GM21576 (cell line): Measurements from ENCODE around the gene SPTBN2.
A peak's percentile ranks its signal among the peaks of the same experiment; 100 is the strongest.
"Not testable (repeated sequence)": the region's sequence is repeated elsewhere in the genome, so short reads cannot be mapped to it uniquely, and the experiment has no call there.

Source experiments
- ATAC-seq: cut with Tn5 transposase; IDR thresholded peaks from one replicate; pipeline ENCODE4 v1.9.1; 2021; ENCODE audit warnings: mild to moderate bottlenecking, moderate library complexity; ENCODE audit not compliant: unreplicated experiment

The SPTBN2 gene

GRCh38 chr11:66646828-66647227, 82.2 kb downstream of the SPTBN2 start:
- ATAC-seq: no peak

- no peak for ATAC-seq
Measured at GRCh38 chr11:66643745-66644437, 85.1 kb downstream of the SPTBN2 start.

GRCh38 chr11:66641834-66642233, 87.2 kb downstream of the SPTBN2 start:
- no peak for ATAC-seq

DNA sequence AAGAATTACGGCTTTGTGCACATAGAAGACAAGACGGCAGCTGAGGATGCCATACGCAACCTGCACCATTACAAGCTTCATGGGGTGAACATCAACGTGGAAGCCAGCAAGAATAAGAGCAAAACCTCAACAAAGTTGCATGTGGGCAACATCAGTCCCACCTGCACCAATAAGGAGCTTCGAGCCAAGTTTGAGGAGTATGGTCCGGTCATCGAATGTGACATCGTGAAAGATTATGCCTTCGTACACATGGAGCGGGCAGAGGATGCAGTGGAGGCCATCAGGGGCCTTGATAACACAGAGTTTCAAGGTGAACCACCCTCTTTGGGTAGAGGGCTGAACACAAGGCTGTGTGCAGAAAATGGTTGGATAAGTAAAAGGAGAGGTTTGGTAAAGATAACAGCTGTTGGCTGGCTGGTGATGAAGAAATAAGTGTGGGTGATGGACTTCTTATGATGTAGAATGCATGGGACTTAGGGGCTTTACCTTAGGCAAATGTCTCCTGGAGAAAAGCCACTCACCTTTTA, 89.1 kb downstream of the SPTBN2 start:
- ATAC-seq: not testable (repeated sequence)

DNA sequence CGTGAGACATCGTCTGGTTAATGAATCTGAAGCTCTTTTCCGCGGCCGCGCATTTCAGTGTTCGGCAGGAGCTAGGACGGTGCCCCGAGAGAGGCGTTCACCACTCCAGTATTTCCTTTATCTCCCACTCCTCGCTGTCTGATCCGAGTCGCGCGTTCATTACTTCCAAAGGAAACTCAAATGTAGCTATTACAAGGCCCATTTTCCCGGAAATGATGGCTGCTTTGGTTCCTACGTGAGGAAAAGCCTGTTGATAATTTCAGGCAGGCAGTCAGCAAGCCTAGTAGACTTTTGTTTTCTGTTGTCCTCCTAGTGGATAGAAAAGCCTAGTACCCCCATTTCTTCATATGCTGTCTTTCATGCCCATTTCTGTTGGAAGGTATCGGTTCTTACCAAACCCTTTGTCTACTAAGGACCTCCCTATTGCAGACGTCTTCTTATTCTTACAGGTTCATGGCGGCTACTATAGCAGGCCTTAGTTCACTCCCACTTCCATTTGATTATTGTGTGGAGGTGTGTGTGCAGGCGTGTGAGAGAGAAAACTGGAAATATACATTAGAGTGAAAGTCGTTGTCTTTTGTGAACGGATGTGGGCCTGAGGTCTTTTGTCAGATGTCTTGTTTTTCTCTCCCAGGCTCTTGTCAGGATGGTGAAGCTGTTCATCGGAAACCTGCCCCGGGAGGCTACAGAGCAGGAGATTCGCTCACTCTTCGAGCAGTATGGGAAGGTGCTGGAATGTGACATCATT, 89.8 kb downstream of the SPTBN2 start:
- no peak for ATAC-seq

DNA sequence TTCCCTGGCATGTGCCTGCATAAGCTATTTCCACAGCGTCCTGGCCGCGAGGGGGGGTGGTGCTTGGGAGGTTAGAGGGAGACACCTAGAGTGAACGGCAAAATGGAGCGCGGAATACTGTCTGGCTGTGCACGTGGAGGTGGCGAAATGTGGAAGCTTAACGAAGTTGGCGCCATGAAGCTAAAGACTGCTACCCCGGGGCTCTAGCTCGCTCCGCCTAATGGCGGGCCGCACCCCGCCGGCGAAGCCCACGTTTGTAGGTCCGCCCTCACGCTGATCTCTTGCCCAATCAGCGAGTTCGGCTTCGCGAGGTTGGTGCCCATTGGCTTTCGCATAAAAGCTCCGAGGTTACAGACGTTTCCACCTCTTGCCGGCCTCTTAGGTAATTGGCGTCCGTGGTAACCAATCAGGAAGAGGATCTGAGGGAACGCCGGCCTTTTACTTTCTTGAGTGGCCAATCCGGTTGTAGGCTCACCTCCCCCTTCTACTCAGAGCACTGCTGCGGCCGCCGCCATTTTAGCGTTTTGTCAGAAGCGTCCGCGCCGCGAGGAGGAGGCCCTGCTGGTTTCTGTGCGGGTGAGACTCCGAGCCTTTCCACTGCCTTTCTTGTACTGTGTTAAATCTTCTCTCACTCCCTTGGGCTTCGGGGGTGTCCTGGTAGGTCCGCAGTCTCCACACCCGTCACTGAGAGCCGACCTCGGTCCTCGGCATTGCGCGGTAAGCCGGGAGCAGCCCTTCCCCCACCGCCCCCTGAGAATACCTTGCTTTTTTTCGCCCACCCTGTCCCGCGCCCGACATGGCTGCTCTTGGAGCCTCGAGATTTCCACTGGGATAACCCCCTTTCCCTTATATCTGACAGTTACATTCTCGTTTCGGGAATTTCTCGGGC, 90.6 kb downstream of the SPTBN2 start, which contains the start of gene RBM4:
TSS of gene RBM4 (plus strand) at position 527 of the 889 bp plus-strand sequence. CDS start 1,009 bp downstream, outside the sequence.
- ATAC-seq: peak; percentile 92

- ATAC-seq: no peak
Measured at GRCh38 chr11:66637557-66638176, 91.3 kb downstream of the SPTBN2 start.

GRCh38 chr11:66636411-66636810, 92.6 kb downstream of the SPTBN2 start:
- no peak for ATAC-seq
